GM21423 (cell line): ENCODE data around the gene DSCAML1.
"Not testable (repeated sequence)": the region's sequence is repeated elsewhere in the genome, so short reads cannot be mapped to it uniquely, and the experiment has no call there.

ENCODE experiments used
- ATAC-seq: cut with Tn5 transposase; IDR thresholded peaks from one replicate; pipeline ENCODE4 v1.9.1; 2021; ENCODE audit warnings: mild to moderate bottlenecking, moderate library complexity; ENCODE audit not compliant: unreplicated experiment

Gene DSCAML1

DNA sequence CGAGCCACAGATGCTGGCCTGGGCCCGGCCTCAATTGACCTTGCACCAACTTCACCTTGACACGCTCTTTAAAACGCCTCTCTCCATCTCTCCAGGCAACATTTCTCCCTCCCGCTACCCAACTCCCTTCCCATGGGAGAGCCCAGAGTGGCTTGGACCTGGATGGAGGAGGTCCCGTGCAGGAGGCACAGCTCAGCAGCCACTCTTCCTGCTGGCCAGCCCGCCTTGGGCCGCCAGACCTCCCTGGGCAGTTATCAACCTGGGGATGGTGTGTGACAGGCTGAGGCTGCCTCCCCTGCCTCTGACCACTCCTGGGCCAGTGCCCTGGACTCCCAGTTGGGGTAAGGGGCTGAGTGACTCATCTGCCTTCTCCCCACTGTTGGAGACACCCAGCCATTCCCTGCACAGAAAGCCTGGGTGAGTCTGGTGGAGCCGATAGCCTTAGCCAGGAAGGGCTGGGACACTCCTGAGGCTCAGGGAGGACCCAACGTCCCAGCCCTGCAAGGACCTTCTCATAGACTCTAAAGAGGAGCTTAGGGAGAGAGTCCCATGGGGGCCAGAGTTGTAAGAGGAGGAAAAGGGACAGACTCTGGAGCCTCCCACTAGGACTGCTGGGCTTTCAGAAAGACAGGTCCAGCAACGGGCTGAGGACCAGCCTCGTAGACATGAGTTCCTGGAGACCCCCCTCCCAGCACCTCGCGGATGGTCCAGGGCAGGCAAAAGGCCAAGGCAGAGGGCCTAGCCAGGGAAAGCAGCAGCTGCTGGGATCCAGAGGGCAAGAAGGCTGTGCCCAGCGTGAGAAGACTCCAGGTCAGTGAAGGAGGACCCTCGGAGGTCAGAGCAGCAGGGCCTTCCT lies 337.7 kb downstream of the DSCAML1 start:
- no peak for ATAC-seq

DNA sequence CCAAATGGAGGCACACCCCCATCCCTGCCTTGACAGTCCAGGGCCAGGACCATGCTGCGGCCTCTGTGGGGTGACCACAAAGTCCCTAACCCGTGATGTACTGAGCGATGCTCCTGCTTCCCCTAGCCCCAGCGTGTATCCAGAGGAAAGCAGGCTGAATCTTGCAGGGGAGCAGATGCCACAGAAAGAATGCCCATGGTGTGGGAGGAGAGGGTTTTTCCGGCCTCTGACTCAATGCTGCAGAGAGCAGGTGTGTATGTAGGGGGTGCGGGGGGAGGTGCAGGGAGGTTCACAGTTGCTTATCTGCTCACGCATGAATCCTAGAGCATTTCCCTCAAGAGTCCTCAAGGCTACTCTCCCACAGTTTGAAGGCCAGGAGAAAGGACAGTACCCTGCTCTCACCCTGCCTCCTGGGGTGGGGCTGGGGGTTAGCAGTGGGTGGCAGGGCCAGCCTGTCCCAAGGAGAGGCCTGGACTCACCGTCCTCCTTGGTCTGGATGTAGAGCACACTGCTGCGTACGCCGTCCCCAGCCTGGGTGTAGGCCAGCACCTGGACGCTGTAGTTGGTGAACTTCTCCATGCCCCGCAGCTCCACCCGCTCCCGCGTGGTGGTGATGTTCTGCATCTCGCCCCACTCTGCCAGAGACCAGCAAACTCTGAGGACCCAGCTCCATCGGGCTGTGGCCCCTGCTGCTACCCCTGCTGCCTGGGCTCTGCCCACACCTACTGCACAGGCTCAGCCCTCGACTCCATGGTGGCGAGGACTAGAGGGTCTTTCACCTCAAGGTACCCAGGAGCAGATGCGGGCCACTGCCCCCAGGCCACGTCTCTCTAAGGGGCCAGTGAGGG lies 338.5 kb downstream of the DSCAML1 start:
- ATAC-seq = no peak

DNA sequence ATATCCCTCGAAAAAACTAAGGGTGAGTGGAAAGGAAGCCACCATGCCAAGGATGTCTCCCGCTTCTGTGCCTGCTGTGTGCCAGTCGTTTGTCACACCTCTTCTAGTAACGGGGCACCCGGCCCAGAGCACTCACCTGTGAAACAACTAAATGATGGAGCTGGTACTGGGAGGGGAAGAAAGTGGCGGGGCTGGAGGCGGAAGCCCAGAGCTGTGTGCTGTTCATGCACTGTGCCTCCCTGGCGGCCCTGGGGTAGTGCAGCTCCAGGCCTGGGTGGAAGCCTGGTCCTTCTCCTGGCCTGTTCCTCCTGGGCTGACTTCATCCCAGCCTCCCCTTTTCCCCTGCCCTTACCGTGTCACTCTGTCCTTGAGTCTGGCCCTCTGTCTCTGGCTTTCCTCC lies 339.2 kb downstream of the DSCAML1 start:
- no peak for ATAC-seq

DNA sequence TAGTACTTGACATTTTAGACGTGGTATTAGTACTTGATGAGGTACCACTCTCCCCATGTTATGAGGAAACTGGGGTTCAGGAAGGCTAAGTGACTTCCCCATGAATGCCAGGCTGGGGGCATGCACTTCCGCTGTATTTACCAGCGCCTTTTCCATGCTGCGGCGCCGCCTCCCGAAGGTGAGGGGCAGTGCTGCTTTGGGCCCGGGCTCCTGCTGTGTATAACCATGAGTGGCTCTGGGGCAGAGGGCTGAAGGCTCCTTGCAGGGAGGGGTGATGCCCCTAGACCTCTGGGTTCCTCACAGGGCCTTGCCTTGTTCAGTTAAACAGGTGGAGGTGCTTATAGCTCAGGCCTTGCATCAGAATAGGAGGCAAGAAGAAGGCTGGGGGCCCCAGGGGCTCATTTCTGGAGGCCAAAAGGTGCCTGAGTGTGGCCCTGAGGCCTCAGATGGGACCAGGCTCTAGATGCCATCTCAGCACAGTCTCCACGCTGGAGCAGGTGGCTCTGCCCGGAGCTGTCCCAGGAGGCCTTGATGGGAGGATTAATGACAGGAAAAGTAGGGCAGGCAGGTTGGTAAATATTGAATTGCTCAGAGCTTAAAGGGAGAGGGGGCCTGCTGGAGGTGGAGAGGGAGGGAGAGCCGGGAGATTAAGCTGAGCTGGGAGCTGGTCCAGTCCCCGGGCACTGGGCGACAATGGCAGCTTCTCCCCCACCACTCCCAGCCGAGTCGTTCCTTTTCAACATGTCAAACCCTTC lies 339.8 kb downstream of the DSCAML1 start:
- no peak for ATAC-seq

DNA sequence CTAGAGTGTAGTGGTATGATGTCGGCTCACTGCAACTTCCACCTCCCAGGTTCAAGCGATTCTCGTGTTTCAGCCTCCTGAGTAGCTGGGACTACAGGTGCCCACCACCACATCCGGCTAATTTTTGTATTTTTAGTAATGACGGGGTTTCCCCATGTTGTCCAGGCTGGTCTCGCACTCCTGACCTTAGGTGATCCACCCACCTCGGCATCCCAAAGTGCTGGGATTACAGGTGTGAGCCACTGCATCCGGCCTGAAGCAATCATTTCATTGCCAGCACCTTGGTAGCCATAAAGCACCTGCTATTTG lies 340.3 kb downstream of the DSCAML1 start:
- ATAC-seq = not testable (repeated sequence)

DNA sequence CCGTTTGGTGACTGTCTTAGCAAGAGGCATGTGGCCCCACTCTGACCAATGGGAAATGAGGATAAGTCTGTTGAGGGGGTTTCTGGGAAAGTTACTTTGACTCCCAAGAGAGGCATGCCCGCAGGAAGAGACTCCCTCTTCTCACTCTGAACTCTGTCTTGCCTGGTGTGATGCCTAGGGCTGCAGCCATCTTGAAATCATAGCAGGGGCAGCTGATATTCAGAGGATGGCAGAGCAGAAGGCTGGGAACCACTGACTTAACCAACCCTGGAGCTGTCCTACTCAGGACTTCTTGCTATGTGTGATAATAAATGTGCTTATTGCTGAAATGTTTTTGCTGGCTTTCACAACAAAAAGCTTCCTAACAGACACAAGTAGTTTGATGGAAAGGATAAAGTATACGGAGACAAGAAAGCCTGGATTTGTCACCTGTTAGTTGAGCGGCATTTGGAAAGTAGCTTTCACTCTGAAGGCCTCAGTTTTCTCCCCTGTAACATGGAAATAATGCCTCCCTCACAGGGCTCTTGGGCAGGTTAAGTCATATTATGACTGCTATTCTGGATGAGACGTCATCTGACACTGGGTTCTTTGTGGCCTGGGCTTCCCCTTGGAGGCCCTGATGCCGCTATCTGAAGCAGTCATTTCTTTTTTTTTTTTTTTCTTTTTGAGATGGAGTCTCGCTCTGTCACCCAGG lies 340.8 kb downstream of the DSCAML1 start:
- ATAC-seq = peak; percentile 76

DNA sequence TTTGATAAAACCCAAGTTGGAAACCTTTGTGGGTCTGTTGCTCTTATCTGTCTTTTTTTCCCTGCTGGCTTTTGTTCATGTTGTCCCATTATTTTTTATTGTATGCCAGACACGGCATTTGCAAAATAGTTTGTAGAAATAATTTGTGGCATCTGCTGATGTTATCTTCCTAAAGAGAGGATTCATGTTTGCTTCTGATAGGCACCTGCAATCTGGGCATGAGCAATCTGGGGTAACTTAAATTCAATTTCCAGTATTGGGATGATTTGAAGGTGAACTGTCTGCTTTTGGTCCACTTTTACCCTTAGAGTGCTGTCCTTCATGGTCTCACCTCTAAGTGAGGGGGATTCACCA lies 342.5 kb downstream of the DSCAML1 start:
- no peak for ATAC-seq

DNA sequence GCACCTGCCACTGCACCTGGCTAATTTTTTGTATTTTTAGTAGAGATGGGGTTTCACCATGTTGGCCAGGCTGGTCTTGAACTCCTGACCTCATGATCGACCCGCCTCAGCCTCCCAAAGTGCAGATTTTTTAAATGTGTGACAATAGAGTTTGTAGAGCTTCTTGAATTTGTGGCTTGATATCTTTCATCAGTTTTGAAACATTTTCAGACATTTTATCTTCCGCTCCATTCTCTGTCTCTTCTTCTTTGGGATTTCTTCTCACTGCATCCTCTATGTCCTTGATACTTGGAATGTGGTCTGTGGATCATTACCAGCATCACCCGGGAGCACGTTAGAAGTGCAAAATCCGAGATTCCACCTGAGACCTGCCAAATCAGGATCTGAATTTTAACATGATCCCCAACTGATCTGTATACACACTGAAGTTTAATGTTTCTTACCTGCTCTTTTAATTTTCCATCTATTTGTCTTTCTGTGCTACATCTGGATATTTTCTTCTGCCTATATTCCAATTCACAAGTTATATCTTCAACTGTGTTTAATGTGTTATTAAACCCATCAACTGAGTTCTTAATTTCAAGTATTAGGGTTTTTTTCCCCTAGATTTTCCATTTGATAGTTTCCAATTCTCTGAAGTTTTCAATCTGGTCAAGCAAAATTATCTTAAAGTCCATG lies 343.0 kb downstream of the DSCAML1 start:
- ATAC-seq = no peak

DNA sequence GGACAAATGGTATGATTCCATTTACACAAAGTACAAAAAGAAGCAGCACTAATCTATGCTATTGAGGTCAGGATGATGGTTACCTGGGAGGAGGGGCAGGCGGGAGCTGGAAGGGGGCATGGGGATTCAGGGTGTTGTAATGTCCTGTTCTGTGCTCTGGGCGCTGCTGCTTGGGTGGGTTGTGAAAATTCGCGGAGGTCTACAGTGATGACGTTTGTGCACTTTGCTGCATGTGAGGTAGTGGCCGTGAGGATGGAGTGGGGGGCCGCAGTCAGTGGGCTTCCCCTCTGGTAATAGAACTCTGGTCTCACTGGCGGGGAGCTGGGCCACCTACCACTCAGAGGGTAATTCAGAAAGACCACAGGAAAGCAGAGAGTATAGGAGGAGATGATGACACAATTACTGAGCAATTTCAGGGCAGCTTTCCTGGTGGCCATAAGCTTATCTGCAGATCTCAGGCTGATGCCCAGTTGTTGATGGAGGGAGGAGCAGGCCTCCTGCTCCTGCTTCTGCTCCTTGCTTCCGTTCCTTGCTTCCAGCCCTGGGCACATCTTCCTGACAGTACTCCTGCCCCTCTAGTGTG lies 347.8 kb downstream of the DSCAML1 start:
- ATAC-seq = no peak

DNA sequence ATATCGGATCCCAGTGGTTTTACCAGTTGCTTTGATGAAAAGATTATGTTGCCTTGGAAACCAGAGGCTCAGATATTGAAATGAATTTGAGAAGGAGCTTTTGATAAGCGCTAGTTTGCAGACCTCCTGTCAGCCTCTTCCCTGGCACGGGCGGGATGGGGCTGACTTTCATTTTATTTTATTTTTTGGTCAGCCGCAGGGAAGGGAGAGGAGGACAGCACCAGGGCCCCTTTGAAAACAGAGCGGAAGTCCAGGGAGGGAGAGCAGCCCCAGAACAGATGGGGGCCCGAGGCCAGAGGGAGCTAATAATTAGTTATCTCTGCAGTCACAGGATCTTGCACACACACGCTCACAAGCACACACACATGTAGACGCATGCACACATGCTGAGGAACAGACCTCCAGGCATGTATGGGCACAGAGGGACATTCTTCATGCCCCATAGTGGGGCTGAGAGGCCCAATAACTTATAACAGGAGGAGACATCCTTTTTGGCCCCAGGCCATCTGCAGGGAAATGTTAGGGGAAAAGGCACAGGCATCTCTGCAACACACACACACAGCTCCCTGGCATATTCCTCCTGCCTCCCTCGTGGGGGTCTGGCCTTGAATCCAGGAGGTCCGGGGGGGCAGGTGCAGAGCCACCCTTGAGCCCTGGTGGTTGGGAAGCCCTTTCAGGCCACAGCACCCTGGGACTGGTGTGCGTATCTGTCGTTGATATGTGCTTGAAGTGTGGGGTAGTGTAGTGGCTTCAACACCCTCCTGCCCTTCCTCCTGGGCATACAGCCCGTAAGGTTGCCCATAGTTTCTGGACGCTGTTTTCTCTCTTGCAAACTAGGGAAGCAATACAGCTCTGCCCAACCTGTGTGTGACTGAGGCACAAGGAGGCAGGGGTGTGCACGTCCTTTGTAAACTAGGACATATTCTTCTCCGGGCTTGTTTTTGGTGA lies 352.0 kb downstream of the DSCAML1 start:
- ATAC-seq = no peak

DNA sequence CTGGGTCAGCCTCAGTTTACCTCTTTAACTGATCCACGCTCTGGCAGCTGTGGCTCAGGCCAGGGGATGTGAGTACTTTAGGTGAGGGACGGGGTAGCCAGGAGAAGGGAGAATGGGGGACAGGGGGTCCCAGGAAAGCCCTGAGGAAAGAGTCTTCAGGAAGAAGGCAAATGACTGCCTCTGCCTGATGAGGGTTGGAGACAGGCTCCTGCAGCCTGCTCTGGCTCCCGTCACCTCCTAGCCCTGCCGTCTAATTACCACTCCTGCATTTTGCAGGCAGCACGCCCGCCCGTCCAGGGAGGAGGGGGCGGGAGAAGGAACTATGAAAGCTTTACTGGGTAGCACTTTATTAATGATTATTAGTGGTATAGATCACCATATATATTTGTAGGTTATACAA lies 352.8 kb downstream of the DSCAML1 start:
- ATAC-seq = no peak

DNA sequence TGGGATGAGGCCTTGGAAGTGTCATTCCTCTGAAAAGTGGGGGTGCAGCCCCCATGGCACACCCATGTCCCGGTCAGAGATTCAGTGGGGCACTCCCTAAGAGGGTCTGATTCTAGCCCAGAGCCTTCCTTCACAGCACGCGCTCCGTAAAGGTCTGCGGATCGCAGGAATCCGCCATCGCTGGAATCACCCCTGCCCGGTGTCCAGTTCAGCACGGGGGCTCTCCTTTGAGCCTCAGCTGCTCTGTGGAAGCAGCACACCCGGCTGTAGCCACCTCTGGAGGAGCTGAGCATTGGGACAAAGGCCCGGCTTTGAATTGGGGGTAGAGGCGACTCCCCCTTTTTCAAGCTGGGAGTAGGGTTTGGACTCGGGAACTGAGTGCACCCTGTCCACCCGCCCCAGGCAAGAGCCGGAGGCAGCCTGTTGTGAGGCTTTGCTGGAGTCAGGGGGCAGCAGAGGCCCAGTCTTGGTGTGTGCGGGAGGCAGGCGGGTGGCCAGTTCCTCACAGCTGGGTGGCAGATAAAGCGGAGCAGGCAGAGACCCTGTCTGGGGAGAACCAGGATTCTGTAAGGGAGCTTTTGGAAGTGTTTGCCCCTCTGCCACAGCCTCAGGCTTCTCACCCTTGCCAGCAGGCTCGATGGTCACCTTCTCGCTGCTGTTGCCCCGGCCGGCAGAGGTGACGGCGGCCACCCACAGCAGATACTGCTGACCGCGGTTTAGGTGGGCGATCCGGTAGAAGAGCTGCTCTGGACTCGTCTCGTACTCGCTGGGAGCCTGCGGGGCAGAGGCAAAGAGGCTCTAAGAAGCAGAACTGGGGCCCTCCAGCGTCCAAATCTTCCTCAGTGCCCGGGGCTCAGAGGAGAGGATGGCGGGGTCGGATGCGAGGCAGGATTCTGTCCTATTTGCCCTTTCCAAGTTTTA lies 353.5 kb downstream of the DSCAML1 start:
- no peak for ATAC-seq

DNA sequence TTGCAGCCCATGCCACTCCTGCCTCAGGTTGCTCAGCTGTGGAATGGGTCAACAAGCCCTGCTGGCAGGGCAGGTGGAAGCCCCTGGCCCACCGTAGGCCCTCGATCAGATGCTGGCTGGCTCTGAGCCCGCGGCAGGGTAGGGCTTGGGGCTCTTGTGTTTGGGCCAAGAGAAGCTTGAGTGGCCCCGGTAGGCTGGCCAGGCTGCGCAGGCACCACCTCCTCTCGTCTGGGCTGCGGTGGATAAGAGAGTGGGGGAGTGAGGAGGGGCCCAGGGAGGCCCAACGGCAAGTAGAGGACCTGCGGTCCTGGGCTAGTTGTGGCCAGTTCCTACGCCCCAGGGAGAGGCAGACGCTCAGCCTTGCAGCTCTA lies 354.2 kb downstream of the DSCAML1 start:
- no peak for ATAC-seq

DNA sequence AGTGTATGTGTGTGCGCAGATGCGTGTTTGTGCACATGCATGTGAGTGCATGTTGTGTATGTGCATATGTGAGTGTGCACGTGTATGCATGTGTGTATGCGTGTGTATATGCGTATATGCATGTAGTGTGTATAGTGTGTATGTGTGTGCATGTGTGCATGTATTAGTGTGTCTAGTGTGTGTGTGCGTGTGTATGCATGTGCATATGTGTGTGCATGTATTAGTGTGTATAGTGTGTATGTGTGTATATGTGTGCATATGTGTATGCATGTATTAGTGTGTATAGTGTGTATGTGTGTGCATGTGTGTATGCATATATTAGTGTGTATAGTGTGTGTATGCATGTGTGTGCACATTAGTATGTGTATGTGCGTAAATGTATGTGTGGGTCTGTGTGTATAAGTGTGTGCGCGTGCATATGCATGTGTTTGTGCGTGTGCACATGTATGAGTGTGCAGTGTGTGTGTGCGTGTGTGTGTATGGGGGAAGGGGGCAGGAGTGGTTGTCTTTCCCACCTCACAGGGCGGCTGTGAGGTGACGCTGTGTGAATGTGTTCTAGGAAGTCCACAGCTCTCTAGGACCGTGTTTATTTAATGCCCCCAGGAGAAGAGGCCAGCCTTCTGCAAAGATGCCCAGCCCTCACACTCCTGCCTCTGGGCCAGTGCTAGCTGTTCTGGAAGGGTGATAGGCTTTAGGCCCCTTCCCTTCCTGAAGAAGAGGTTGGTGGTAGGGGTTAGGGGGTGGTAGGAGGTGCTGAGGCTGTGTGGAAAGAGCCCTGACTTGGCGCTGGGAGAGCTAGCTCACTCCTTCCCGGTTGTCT lies 354.8 kb downstream of the DSCAML1 start:
- no peak for ATAC-seq

DNA sequence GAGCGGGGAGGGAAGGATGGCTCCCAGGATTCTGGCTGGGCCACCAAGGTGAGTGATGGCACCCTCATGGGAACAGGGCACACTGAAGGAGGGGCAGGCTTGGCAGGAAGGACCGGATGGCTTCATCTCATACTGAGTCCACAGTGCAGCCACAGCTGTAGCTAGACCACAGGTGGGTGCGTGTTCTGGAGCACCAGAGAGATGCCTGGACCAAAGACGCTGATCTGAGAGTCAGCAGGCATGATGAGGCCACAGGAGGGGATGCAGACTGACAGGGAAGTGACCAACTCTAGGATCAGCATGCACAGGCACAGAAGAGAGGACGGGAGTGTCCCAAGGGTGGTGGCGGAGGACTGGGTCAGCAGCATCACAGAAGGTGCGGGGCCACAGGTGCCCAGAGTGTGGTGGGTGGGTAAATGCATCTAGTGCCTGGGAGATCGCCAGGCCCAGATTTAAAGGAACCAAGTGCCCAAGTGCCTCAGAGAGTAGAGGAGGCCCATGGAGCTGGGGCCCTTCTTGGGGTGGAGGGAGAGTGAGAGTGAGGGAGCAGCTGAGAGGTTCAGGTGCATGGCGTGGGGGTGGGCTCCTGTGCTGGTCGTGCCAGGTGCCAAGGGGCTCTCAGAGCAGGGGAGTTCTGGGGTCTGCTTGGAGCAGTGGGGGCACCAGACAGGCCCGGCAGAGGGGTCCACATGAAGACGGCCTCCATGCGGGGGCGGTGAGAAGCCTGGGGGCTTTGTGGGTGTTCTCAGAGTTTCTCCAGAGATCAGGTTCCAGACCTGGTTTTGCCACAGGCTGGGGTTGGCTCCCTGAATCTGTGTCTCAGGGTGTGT lies 355.7 kb downstream of the DSCAML1 start:
- no peak for ATAC-seq

DNA sequence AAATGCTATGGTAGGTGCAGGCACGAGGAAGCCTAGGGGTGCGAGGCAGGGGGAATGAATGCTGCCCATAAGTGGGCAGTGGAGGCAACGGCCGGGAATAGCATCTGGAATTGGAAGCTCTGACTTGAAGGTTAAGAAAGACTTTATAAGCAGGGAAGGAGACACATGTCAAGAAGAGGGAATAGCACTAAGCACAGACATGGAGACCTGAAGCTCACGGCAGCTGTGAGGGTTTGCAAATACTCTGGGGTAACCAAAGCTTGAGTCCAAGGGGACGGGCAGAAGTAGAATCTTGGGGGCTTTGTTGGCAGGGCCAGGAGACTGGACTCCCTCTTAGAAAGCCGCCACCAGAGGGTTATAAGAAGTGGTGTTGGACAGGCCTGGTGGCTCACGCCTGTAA lies 356.8 kb downstream of the DSCAML1 start:
- no peak for ATAC-seq
